ENCODE results near the gene RIPPLY1.

- TF ChIP-seq CTCF (IDR thresholded peaks at IDR 0.05; ENCODE audit: low read depth, low read length, missing input control) (peak; percentile 41), YY1 (IDR thresholded peaks at IDR 0.05) (peak; percentile 36), JUND (IDR thresholded peaks at IDR 0.05) (no peak), RAD21 (IDR thresholded peaks at IDR 0.05) (peak; percentile 79 to 88), SP1 (IDR thresholded peaks at IDR 0.05) (peak; percentile 58), RXRA (IDR thresholded peaks at IDR 0.05) (peak; percentile 60 to 74), TAF1 (conservative IDR thresholded peaks at IDR 0.05) (no peak), EGR1 (IDR thresholded peaks at IDR 0.05; ENCODE audit: low read depth in 2 of 2) (no peak), REST (IDR thresholded peaks at IDR 0.05) (no peak), MAX (IDR thresholded peaks at IDR 0.05) (peak; percentile 35), GABPA (IDR thresholded peaks at IDR 0.05 in 1 of 2, conservative IDR thresholded peaks at IDR 0.05 in 1 of 2) (no peak)
Observed at GRCh38 chrX:106898462-106898861, 4.7 kb downstream of the RIPPLY1 start.

Measured in liver (tissue), 3 donors.